Measurements from ENCODE around the gene MAN1A1. TPM values are rescaled to one million over a fixed set of nuclear protein-coding genes. Genes with fewer than 3 reads are reported as not detected.

MAN1A1 gene
- total RNA-seq, 1 donor from 2014 or later, result 45.9 TPM

GRCh38 chr6:119210596-119210995 is 139.0 kb downstream of the MAN1A1 start:
- Histone ChIP-seq H3K27ac (ENCODE audit: low read depth, low read length) (no peak overlapping the region), H3K36me3 (ENCODE audit: control insufficient read depth in 3 of 3, insufficient read depth in 3 of 3, low read length in 3 of 3) (peaks cover 0 to 2% (median 0%) of the 10 kb centered on the region in 3 donors), H3K4me3 (ENCODE audit: low read length in 3 of 3) (no peak overlapping the region)

DNA sequence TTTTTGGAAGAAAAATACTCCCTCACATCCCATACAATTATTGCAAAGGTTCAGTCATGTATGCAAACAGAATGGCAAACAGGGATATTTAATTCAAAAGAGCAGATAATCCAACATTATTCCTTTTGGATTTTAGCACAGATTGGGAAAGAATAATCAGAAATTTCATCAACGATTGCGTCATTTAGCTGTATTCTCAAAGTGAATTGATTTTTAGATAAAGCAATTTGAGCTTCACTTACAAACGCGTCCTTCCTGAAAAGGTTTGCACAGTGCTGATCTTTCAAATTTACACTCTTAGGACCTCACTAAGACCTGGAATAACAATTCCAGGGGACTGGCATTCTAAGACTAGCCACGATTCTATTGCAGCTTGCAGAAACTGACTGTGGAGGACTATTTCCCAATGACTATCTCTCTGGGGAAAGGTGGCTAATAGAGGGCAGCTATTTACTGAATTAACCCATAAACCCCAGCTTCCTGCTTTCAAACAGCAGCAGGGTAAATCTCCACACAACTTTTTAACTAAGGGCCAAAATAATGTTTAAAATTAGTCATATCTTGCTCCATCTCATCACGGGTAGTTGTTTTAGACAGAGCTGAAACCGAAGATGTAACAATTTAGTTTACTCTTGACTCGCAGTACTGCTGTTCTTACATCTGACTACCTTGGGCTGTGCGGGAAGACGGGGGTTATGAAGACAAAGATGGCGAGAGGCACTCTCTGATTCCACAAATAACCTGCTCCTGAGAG is 139.9 kb downstream of the MAN1A1 start:
- no peak overlapping the region for H3K9ac ChIP-seq (ENCODE audit: low read depth in 1 of 3, low read length in 3 of 3)
- H3K4me3 ChIP-seq (ENCODE audit: low read length in 3 of 3), result no peak overlapping the region
- no peak overlapping the region for H3K27ac ChIP-seq (ENCODE audit: low read depth, low read length)
- H3K9me3 ChIP-seq (ENCODE audit: control insufficient read depth in 3 of 3, low read length in 3 of 3), result no peaks in the 10 kb centered on the region
- H3K27me3 ChIP-seq (ENCODE audit: control insufficient read depth in 3 of 3, insufficient read depth in 3 of 3, low read length in 3 of 3), result no peaks in the 10 kb centered on the region
- H3K4me1 ChIP-seq (ENCODE audit: control insufficient read depth in 3 of 3, insufficient read depth in 3 of 3, low read length in 3 of 3), result no peaks in the 10 kb centered on the region
- H3K36me3 ChIP-seq (ENCODE audit: control insufficient read depth in 3 of 3, insufficient read depth in 3 of 3, low read length in 3 of 3), result peaks cover 0 to 2% (median 0%) of the 10 kb centered on the region in 3 donors

More at GRCh38 chr6:119210596-119210995, 139.0 kb downstream of the MAN1A1 start:
- Histone ChIP-seq H3K4me1 (ENCODE audit: control insufficient read depth in 3 of 3, insufficient read depth in 3 of 3, low read length in 3 of 3) (no peaks in the 10 kb centered on the region), H3K27me3 (ENCODE audit: control insufficient read depth in 3 of 3, insufficient read depth in 3 of 3, low read length in 3 of 3) (no peaks in the 10 kb centered on the region), H3K9me3 (ENCODE audit: control insufficient read depth in 3 of 3, low read length in 3 of 3) (no peaks in the 10 kb centered on the region), H3K9ac (ENCODE audit: low read depth in 1 of 3, low read length in 3 of 3) (no peak overlapping the region)

- Histone ChIP-seq H3K36me3 (ENCODE audit: control insufficient read depth in 3 of 3, insufficient read depth in 3 of 3, low read length in 3 of 3) (peaks cover 0 to 11% (median 0%) of the 10 kb centered on the region in 3 donors), H3K4me3 (ENCODE audit: low read length in 3 of 3) (no peak overlapping the region), H3K27ac (ENCODE audit: low read depth, low read length) (no peak overlapping the region), H3K9ac (ENCODE audit: low read depth in 1 of 3, low read length in 3 of 3) (no peak overlapping the region), H3K9me3 (ENCODE audit: control insufficient read depth in 3 of 3, low read length in 3 of 3) (no peaks in the 10 kb centered on the region), H3K4me1 (ENCODE audit: control insufficient read depth in 3 of 3, insufficient read depth in 3 of 3, low read length in 3 of 3) (no peaks in the 10 kb centered on the region), H3K27me3 (ENCODE audit: control insufficient read depth in 3 of 3, insufficient read depth in 3 of 3, low read length in 3 of 3) (no peaks in the 10 kb centered on the region)
Measured at GRCh38 chr6:119207971-119208725, 141.4 kb downstream of the MAN1A1 start.

GRCh38 chr6:119207327-119207726 is 142.2 kb downstream of the MAN1A1 start:
- Histone ChIP-seq H3K4me3 (ENCODE audit: low read length in 3 of 3) (no peak overlapping the region), H3K36me3 (ENCODE audit: control insufficient read depth in 3 of 3, insufficient read depth in 3 of 3, low read length in 3 of 3) (peaks cover 0 to 14% (median 0%) of the 10 kb centered on the region in 3 donors), H3K27ac (ENCODE audit: low read depth, low read length) (no peak overlapping the region), H3K4me1 (ENCODE audit: control insufficient read depth in 3 of 3, insufficient read depth in 3 of 3, low read length in 3 of 3) (no peaks in the 10 kb centered on the region), H3K9ac (ENCODE audit: low read depth in 1 of 3, low read length in 3 of 3) (no peak overlapping the region), H3K9me3 (ENCODE audit: control insufficient read depth in 3 of 3, low read length in 3 of 3) (no peaks in the 10 kb centered on the region), H3K27me3 (ENCODE audit: control insufficient read depth in 3 of 3, insufficient read depth in 3 of 3, low read length in 3 of 3) (no peaks in the 10 kb centered on the region)

DNA sequence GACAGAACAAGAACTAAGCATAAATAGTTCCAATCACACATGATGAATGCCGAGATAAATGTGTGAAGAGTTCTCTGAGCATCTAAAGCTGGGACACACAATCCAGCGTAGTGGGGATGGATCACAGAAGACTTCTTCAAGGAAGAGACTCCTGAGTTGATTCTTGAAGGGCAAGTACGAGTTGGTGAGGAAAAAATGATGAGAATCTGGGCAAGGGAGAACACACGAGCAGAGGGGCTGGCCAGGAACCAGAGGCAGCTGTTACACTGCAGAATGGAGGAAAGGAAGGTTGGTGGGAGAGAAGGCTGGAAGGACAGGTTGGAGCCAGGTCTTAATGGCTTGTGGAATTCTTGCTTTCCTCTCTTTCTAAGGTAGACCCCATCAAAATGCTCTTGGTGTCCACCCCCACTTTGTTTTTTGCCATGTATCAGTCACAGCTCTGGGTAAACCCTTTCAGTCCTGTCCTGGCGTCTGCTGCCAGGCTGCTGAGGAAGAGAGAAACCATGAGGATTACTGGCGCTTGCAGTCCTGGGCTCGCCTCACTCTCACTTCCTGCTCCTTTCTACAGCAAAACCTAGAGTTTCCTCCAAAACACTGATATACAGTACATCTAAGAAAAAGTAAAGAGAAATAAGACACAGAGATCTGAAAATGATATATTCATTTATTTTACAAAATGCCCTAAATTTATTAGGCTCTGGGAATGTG is 143.5 kb downstream of the MAN1A1 start:
- H3K27ac ChIP-seq (ENCODE audit: low read depth, low read length), result no peak overlapping the region
- no peak overlapping the region for H3K9ac ChIP-seq (ENCODE audit: low read depth in 1 of 3, low read length in 3 of 3)
- H3K36me3 ChIP-seq (ENCODE audit: control insufficient read depth in 3 of 3, insufficient read depth in 3 of 3, low read length in 3 of 3), result peaks cover 0 to 14% (median 0%) of the 10 kb centered on the region in 3 donors
- H3K27me3 ChIP-seq (ENCODE audit: control insufficient read depth in 3 of 3, insufficient read depth in 3 of 3, low read length in 3 of 3), result no peaks in the 10 kb centered on the region
- no peak overlapping the region for H3K4me3 ChIP-seq (ENCODE audit: low read length in 3 of 3)
- no peaks in the 10 kb centered on the region for H3K4me1 ChIP-seq (ENCODE audit: control insufficient read depth in 3 of 3, insufficient read depth in 3 of 3, low read length in 3 of 3)
- no peaks in the 10 kb centered on the region for H3K9me3 ChIP-seq (ENCODE audit: control insufficient read depth in 3 of 3, low read length in 3 of 3)

DNA sequence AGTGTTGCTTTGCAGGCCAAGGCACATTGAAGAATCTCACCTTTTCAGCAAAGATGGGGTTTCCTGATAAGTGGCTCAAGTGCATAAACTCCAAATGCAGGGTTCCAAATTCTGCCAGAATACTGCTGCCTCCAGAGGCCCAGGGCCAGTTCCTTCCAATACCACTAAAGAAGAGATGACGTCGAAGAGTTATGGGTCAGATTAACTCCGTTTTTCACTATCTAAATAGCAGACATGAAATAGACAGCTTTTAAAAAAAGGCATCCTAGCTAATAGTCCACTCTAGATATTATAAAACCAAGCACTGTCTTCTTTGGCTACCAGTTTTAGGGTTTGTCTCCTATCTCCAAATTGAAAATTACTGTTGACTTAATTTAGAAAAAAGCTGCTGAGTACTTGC is 144.8 kb downstream of the MAN1A1 start:
- Histone ChIP-seq H3K27me3 (ENCODE audit: control insufficient read depth in 3 of 3, insufficient read depth in 3 of 3, low read length in 3 of 3) (no peaks in the 10 kb centered on the region), H3K4me1 (ENCODE audit: control insufficient read depth in 3 of 3, insufficient read depth in 3 of 3, low read length in 3 of 3) (no peaks in the 10 kb centered on the region), H3K27ac (ENCODE audit: low read depth, low read length) (no peak overlapping the region), H3K4me3 (ENCODE audit: low read length in 3 of 3) (no peak overlapping the region), H3K9me3 (ENCODE audit: control insufficient read depth in 3 of 3, low read length in 3 of 3) (no peaks in the 10 kb centered on the region), H3K9ac (ENCODE audit: low read depth in 1 of 3, low read length in 3 of 3) (no peak overlapping the region), H3K36me3 (ENCODE audit: control insufficient read depth in 3 of 3, insufficient read depth in 3 of 3, low read length in 3 of 3) (peaks cover 0 to 14% (median 0%) of the 10 kb centered on the region in 3 donors)

DNA sequence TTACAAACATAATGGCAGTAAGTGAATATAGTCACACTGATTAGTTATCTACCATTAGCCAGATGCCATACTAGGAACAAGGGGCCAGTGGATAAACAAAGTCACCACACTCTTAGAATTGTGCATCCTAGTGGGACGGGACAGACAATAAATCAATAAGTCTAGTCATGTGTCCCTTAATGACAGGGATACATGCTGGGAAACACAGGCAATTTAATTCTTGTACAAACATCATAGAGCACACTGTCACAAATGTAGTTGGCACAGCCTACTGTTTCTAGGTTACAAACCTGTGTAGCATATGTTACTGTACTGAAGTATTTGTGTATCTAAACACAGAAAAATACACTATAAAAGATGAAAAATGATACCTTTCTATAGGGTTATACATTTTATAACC is 148.1 kb downstream of the MAN1A1 start:
- Histone ChIP-seq H3K27me3 (ENCODE audit: control insufficient read depth in 3 of 3, insufficient read depth in 3 of 3, low read length in 3 of 3) (no peaks in the 10 kb centered on the region), H3K9ac (ENCODE audit: low read depth in 1 of 3, low read length in 3 of 3) (no peak overlapping the region), H3K36me3 (ENCODE audit: control insufficient read depth in 3 of 3, insufficient read depth in 3 of 3, low read length in 3 of 3) (peaks cover 0 to 16% (median 0%) of the 10 kb centered on the region in 3 donors), H3K4me1 (ENCODE audit: control insufficient read depth in 3 of 3, insufficient read depth in 3 of 3, low read length in 3 of 3) (no peaks in the 10 kb centered on the region), H3K9me3 (ENCODE audit: control insufficient read depth in 3 of 3, low read length in 3 of 3) (no peaks in the 10 kb centered on the region), H3K4me3 (ENCODE audit: low read length in 3 of 3) (no peak overlapping the region), H3K27ac (ENCODE audit: low read depth, low read length) (no peak overlapping the region)

GRCh38 chr6:119200512-119201175 is 148.9 kb downstream of the MAN1A1 start:
- Histone ChIP-seq H3K9me3 (ENCODE audit: control insufficient read depth in 3 of 3, low read length in 3 of 3) (no peaks in the 10 kb centered on the region), H3K27ac (ENCODE audit: low read depth, low read length) (no peak overlapping the region), H3K4me3 (ENCODE audit: low read length in 3 of 3) (no peak overlapping the region), H3K9ac (ENCODE audit: low read depth in 1 of 3, low read length in 3 of 3) (no peak overlapping the region), H3K27me3 (ENCODE audit: control insufficient read depth in 3 of 3, insufficient read depth in 3 of 3, low read length in 3 of 3) (no peaks in the 10 kb centered on the region), H3K4me1 (ENCODE audit: control insufficient read depth in 3 of 3, insufficient read depth in 3 of 3, low read length in 3 of 3) (no peaks in the 10 kb centered on the region), H3K36me3 (ENCODE audit: control insufficient read depth in 3 of 3, insufficient read depth in 3 of 3, low read length in 3 of 3) (peaks cover 0 to 16% (median 0%) of the 10 kb centered on the region in 3 donors)

DNA sequence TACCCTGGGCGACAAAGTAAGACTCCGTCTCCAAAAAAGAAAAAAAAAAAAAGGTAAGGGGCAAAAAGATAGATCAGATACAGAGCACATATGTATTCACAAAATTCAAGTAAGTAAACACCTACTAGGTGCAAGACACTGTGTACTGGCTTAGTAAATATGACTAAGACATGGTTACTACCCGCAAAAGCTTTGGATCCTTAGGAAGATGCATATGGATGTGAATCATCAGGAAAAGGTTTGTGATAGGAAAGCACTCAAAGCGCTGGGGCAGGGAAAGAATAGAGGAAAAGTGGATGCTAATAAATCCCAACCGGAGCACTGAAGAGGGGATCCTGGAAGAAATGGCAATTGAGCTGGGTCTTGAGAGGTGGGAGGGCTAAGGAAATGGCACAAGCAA is 152.3 kb downstream of the MAN1A1 start:
- no peaks in the 10 kb centered on the region for H3K9me3 ChIP-seq (ENCODE audit: control insufficient read depth in 3 of 3, low read length in 3 of 3)
- H3K27me3 ChIP-seq (ENCODE audit: control insufficient read depth in 3 of 3, insufficient read depth in 3 of 3, low read length in 3 of 3), result no peaks in the 10 kb centered on the region
- no peaks in the 10 kb centered on the region for H3K4me1 ChIP-seq (ENCODE audit: control insufficient read depth in 3 of 3, insufficient read depth in 3 of 3, low read length in 3 of 3)
- H3K36me3 ChIP-seq (ENCODE audit: control insufficient read depth in 3 of 3, insufficient read depth in 3 of 3, low read length in 3 of 3), result peaks cover 0 to 8% (median 3%) of the 10 kb centered on the region in 3 donors
- H3K4me3 ChIP-seq (ENCODE audit: low read length in 3 of 3), result no peak overlapping the region
- H3K9ac ChIP-seq (ENCODE audit: low read depth in 1 of 3, low read length in 3 of 3), result no peak overlapping the region
- H3K27ac ChIP-seq (ENCODE audit: low read depth, low read length), result no peak overlapping the region
